GM21825 (cell line): ENCODE data around the gene MIER2.

Experiments used
- ATAC-seq: cut with Tn5 transposase; IDR thresholded peaks from one replicate; pipeline ENCODE4 v1.9.1; 2021; ENCODE audit warnings: mild to moderate bottlenecking, moderate library complexity; ENCODE audit not compliant: unreplicated experiment

MIER2 gene

DNA sequence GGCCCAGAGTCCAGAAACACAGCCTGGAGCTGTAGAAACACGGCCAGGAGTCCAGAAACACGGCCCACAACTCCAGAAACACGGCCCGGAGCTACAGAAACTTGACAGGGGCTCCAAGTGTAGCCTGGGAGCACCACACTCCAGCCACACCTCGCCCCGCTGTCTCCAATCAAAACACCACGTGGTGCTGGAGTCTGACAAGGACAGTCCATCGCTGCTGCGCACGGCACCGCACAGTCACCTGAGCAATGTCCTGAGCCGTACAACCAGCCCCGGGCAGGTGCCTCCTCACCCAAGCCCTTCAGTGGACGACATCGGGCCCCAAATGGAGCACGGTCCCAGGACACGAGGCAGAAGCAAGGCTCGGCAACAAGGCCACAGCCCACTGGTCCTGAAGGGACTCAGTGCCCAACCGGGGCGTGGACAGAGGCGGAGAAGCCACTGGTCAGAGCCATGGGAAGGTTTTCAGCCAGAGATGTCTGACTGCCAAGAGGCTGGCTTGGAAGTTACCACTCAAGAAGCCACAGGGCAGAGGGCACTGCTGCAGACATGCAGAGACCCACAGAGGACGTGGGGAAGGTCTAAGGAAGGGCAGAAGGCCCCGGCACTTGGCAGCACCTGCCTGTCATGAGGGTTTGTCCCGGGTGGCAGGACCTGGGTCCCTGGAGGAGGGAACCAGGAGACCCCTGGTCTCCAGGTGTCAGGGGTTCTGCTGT, 33.7 kb downstream of the MIER2 start:
- no peak for ATAC-seq

DNA sequence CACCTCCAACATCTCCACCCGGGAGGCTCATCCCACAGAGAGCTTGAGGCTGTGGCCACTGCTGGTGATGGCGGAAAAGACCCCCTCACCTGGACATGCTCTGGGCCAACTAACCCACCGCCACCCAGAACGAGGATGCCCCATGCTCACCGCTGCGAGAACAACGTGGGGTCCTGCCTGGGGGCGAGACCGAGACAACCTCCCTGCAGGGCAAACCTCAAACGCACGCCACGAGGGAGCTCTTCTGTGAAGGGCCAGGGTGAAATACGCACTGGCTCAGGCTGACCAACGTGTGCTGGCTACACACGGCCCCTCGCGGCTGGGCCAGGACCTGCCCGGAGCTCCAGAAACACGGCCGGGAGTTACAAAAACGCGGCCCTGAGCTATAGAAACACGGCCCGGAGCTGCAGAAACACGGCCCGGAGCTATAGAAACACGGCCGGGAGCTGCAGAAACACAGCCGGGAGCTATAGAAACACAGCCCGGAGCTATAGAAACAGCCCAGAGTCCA, 34.4 kb downstream of the MIER2 start:
- ATAC-seq = no peak

DNA sequence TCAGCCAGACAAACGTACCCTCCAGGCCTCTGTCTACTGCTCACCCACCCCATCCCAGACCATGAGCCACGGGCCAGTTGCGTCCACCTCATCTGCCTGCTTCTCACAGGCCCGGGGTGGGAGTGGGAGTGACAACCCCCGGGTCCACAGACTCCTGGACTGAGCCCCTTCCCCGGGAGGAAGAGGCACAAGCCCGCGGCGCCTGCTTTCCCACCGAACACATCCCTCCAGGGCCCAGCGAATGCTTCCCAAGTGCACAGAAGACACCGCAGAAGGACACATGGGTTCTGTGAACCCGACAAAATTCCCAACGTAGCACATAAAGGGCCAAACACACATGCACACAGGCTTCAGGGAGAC, 35.4 kb downstream of the MIER2 start:
- ATAC-seq = no peak

DNA sequence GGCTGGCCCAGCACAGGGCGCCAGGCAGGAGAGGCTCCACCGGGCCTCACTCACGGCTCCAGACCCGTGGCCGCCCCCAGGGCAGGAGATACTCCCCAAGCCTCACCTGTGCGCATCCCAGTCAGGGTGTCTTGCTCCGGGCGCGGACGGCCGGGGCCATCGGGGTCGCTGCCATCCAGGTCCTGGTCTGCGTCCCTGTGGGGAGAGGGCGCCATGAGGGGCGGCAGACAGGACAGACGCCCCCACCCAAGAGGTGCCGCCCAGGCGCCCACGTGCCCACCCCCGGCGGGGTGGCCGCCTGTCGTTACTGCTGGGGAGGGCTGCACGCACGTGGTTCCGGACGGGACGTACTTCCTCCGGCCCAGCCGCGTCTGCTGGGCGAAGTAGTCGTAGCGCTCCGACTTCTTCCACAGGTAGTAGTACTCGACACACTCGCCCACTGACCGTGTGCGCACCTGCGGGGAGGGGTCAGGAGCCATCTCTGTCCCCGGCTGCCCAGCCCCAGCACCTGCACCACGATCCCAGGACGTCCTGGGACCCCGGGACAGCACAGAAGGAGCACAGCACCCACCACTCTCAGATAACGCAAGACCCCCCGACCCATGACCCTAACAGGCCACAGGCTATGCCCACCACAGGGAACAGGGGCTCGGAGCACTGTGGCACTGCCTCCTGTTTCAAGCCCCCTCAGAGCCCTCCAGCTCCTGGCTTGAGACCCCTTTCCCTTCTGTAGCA, 36.0 kb downstream of the MIER2 start:
- ATAC-seq = no peak

DNA sequence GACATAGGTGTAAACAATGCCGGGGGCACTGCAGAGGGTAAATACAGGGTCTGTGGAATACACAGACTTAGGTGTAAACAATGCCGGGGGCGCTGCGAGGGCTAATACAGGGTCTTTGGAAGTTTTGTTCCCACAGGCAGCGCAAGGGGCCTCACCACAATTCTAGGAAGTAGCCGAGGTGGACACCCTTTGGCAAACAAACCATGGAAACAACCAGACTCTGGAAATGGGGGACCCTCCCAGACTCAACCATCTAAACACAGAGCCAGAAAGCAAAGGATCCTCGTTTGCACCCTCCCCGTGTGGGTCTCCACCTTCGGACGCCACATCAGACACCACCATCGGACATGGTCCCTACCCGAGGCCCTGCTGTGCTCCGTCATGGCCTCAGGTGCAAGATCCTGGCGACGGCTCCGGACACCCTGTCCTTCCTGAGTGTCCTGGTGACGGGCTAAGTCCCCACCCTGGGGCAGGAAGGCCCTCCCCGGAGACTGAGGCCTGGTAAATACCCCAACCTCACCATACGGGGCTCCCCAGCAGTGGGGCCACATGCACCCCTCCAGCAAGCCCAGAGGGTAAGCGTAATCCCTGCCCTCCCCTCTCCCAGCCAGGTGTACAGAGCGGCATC, 36.7 kb downstream of the MIER2 start:
- ATAC-seq = no peak

DNA sequence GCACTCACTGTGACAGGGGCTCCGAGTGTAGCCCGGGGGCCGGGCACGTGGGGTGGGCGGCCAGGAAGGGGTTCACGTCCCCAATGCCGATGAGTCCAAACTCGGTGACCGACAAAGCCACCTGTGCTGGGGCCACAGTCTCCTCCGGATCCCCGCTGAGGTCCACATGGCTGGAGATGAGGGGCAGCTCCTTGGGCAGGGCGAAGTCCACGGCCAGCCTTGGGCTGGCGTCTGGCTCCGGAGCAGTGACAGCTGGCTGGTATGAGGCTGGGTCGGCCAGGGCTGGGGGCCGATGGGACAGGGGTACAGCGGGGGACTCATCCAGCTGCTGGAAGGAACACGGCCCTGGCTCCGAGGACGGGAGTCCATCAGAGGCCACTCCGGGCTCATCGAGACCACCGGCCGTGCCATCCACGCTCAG, 37.5 kb downstream of the MIER2 start:
- ATAC-seq = no peak

DNA sequence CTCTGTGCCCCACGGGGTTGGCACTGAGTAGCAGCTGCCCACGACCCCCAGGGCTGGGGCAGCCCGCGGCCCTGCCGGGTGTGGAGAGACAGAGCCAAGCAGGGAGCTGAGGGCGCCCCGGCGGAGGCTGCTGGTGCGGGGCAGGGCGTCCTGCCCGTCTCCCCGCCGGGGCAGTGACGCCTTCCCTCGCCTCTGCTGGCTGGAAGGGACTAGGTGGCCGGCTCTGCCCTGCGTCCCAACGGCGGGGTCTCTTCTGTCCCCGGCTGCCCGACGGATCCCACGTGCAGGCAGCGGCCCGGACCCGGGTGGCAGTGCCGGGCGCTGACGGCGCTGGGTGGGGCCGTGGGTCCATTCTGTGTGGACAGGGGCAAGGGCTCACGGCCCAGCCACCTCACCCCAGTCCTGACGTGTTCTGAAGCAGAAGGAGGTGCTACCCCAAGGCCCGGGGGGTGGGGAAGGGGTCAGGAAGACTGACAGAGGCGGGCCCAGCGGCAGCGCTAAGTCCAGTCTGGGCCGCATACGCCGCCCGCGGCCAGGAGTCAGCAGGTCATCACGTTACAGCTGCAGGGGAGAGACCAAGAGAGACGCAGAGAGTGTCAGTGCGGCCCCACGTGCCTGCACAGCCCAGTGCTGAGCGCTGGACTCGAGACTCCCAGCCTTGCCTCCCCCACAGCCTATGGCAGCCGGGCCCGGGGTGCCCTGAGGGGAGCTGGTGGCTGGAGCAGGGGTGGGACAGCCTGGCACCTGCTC, 38.3 kb downstream of the MIER2 start:
- no peak for ATAC-seq

DNA sequence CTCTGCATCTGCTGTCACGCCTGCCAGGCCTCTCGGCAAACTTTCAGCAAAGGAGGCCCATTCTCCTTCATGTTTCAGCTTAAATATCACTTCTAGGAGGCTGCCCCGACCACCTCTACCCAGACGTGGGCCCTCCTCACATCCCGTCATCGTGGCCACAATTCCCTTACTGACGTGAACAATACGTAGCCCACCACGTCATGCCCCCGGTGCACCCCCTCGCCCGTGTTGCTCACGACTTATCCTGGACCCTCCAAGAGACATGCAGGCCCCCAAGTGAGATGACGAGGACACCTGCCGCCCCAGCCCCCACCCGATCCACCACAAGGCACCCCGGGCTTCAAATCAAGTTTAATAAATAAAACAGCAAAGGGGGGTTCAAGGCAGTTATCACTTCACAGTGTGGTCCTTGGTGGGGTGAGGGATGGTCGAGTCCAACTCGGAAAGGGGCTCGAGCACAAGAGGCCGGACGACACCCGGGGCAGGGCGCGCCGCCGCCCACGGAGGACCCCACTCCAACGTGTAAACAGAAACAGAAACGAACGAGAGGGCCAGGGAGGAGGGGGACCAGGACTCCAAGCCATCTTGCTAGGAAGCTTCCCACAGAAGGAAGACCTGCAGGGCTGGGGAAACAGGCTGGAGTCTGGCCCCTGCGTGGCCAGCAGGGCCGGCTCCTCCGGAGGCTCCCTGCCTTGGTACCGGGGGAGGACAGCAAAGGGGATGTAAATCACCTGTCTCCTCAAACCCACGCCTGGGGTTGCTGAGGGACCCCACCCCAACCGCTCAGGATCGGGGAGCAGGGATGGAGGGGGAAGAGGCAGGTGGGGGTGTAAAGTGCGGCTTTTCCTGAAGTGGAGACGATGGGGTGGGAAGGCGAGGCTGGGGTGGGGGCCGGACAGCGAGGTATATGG, 39.1 kb downstream of the MIER2 start:
- ATAC-seq = no peak

DNA sequence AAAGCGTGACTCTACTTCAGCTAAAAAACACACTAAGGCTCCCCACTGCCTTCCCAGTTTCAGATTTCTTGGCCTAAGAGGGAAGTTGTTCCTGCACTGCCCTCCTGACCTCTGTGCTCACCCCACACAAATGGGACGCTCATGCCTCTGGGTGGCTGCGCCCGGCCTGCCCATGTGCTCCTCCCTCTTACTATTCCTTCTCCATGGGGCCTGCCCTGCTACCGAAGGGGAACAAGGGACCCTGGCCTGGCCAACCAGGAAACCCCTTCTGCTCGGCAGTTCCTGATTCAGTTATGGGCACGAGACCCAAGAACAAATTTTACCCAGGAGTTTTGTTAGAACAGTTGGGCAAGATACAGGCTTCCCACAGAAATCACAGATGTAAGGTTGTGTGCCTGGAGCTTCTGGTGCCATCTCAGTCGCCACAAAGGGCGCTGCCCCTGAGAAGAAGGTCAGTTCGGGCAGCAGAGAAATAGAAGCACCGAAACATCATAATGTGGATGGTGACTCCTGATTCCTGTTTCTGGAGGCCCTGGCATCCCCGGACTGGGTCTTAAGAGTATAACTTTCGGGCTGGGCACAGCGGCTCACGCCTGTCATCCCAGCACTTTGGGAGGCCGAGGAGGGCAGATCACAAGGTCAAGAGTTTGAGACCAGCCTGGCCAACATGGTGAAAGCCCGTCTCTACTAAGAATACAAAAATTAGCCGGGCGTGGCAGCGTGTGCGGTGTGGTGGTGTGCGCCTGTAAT, 47.9 kb downstream of the MIER2 start:
- ATAC-seq = no peak

DNA sequence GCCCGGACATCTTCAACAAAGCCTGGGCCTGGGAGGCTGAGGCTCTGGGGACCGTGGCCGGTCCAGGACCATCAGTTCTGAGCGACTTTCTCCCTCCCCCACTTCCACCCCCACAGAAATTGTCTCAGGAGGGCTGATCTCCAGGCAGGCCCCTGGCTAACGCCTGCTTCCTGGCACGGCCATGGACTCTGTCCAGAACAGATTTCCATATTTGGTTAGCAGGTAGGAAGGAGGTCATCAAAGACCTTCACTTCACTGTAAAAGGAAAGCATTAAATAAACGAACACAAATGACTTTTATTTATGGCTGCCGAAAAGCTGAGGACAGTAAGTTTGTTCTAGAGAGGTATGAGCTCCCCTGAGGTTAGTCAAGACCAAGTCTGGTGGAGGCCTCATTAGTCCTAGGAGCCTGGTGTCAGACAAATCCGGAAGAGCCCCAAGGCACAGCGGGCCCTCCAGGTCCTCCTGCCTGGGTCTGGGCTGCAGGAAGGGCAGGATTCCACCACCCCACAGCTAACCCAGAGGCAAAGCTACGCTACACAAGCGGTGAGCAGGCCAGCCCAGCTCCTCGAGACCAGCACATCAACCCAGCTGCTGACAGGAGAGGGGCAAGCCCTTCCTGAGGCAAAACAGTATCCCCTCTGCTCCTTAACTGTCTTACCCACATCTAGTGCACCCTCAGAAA, 48.8 kb downstream of the MIER2 start:
- ATAC-seq = no peak

DNA sequence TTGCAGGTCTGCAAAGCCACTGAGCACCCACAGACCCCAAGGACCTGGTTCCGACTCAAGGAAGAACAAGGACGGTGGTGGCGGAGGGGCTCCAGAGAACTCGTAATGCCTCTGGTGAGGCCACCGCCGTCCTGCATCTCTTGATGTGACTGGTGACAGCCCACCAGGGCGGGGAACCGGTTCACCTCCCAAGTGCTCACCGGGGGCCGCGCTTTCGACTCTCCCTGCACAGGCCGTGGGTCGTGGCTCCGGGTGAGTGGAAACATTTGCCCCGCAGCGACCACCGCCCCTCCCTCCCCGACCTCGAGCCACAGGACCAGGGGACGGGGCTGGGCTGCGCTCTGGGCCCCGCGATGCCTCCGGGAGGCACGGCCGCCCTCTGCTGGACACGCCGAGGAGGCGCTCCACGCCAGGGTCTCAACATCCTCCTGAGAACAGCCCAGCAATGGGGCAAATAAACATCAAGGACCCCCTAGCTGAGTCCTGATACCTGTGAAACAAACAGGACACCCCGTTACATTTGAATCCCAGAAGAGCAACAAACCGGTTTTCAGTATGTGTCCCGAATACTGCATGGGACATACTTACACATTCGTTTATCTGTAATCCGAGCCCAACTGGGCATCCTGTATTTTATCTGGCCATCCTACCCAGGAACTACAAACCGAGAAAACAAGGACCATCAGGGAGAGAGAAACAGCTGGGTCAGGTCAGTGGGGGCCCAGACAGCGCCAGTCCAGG, 49.5 kb downstream of the MIER2 start:
- ATAC-seq = no peak

DNA sequence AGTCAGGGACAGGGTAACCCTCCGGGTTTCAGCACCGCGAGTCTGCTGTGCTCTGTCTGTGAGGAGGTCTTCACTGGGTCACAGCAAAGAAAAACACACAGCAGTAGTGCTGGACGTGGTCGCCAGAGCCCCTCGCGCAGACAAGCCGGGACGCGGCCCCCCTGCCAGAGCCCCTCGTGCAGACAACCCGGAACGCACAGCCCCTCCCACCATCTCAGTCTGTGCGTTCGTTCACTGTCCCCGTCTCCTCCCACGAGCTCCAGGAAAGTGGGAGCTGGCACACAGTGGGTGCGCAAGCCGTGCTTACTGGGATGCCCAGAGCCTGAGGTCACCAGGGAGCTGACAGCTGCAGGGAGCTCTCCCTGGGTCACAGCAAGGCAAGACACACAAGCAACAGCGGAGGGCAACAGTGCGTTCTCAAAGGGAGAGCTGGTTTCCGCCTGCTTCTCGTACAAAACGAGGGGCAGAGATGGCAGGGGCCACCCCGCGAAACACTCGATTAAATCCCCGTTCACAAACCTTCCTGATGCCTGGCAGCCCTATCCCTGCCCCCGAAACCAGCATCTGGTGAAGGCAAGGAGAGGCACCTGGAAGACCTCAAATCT, 50.2 kb downstream of the MIER2 start:
- no peak for ATAC-seq

DNA sequence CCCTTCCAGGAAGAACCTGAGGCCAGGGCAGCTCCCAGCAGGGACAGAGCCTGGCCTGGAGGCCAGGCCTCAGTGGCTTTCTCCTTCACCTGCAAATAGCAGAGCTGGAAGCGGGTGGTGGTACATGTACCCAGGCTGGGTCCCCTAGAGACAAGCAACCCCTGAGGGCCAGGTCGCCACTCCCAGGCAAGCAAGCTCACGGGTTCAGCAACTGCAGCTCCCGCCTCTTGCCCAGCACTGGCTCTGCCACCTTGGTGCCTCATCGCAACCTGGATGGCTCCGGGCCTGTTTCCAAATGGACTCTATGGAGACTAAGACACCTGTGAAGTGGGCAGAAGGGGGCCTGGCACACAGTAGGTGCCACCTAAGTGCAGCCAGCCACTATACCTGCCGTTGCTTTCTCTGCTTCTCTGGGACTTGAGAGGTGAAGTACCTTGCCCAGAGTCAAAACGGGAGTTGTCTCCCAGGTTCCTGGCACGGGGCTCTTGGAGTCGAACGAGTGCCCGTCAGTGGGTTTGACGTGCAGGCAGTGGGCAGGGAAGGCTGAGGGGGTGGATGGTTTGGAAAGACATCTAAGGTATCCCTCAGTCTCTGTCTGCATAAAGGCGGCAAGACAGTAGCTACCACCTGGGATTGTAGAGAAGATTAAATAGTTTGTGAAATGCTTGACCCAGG, 51.0 kb downstream of the MIER2 start:
- no peak for ATAC-seq

DNA sequence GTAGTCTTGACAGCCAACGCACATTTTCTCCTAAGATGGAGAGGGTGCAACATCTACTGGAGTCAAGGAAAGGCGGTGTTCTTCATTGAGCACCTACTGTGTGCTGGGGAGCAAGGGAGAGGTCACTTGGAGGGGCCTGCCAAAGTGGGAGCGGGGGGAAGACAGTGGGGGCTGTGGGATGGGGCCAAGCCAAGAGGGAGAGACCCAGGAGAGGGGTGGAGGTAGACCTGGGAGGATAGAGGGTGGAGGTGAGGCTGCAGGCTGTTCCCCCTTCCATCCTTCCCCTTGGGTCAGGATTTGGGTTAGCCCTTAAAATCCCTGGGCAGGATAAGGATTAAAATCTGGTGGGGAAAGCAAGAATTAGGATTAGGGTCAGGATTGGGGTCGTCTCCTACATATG, 51.6 kb downstream of the MIER2 start:
- ATAC-seq = no peak

DNA sequence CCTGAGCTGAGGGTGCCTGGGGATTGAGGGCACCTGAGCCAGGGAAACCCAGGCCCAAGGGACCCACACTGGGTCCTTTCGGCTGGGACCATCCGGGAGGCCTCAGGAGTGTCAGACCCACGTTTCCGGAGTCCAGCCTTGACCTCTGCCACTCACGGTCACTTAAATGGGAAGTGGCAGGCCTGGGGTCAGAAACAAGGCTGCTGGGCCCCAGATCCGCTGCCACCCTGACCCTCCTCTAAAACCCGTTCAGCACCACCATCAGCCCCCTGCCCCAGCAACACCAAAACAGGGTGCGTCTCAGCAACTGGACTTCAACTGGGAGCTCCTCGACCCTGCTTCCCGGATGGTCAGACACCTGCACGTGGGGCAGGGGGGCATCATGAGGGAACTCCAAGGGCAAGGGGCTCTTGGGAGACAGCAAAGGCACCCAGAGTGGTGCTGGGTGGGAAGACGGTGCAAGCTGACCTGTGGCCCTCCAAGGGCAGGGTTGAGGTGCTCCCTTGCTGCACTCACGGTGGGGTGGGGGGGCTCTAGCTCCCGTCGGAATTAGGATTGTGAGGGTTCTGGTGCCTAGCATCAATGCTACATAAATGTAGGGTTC, 52.2 kb downstream of the MIER2 start:
- no peak for ATAC-seq

DNA sequence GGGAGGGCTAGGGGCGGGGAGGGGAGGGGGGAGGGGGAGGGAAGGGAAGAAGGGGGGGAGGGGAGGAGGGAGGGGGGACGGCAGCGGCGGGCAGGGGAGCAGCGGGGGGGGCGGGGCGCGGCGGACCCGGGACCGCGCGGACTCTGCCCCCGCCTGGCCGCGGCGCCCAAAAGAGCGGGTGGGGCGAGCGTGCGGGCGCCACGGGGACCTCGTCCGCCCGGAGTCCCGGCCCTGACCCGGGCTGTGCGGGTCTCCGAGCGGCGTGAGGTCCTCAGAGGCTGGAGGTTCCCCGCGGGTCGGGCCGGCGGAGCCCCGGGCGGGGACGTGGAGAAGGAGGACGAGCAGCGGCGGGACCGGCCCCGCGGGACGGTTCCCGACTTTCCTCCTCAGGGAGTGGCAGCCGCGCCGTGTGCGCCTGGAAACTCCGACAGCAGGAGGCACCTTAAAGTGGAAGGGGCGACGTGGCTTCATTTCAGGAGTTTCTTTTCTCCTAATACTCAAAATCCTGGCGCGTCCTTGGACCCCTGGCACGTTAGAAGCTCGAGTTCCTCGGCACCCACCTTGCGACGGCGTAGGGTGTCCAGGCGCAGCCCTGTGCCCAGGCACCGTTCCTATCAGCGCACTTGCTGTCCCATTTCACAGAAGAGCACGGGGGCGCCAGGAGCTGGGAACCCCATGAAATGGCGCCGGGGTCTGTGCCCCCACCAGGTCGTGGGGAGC, 52.9 kb downstream of the MIER2 start:
- no peak for ATAC-seq
